KMS-11 (cell line): ENCODE results near the gene TBCC.

Experiments used
- H2AFZ ChIP-seq: fragments of 200-600 bp; sonication (generic); 2 replicates; pipeline ENCODE4 v1.6.1; 2016; ENCODE audit warnings: antibody characterized with exemption, mixed run types, low read depth
- H3K27ac ChIP-seq: fragments of 200-600 bp; sonication (generic); 2 replicates; pipeline ENCODE4 v1.6.1; 2016; ENCODE audit warnings: mild to moderate bottlenecking, mixed run types
- H3K27me3 ChIP-seq: fragments of 200-600 bp; sonication (generic); 2 replicates; pipeline ENCODE4 v1.6.1; 2017; ENCODE audit warnings: mild to moderate bottlenecking, low read depth, mixed run types, moderate library complexity; ENCODE audit not compliant: insufficient read depth
- H3K36me3 ChIP-seq: fragments of 200-600 bp; sonication (generic); 2 replicates; pipeline ENCODE4 v1.6.1; 2017; ENCODE audit warnings: mild to moderate bottlenecking, mixed run types; ENCODE audit not compliant: insufficient read depth
- H3K4me1 ChIP-seq: fragments of 200-600 bp; sonication (generic); 2 replicates; pipeline ENCODE4 v1.6.1; 2016; ENCODE audit warnings: mild to moderate bottlenecking, low read depth, mixed run types; ENCODE audit not compliant: poor library complexity, severe bottlenecking
- H3K4me2 ChIP-seq: fragments of 200-600 bp; sonication (generic); 2 replicates; pipeline ENCODE4 v1.7.0; 2016; ENCODE audit warnings: mild to moderate bottlenecking, mixed run types
- H3K4me3 ChIP-seq: fragments of 200-600 bp; sonication (generic); IDR thresholded peaks from 2 replicates; pipeline ENCODE4 v1.6.1; 2017; ENCODE audit warnings: low read depth, low read length, mixed read lengths; ENCODE audit not compliant: insufficient read depth
- H3K79me2 ChIP-seq: fragments of 200-600 bp; sonication (generic); 2 replicates; pipeline ENCODE4 v1.6.1; 2016; ENCODE audit warnings: low read depth, mixed run types; ENCODE audit not compliant: insufficient read depth
- H3K9ac ChIP-seq: fragments of 200-600 bp; sonication (generic); 2 replicates; pipeline ENCODE4 v1.6.1; 2016; ENCODE audit warnings: mild to moderate bottlenecking, mixed run types
- H4K20me1 ChIP-seq: fragments of 200-600 bp; sonication (generic); 2 replicates; pipeline ENCODE4 v1.6.1; 2016; ENCODE audit warnings: mild to moderate bottlenecking, mixed run types; ENCODE audit not compliant: insufficient read depth
- CTCF ChIP-seq: fragments of 200-600 bp; sonication (generic); conservative IDR thresholded peaks from 2 replicates; pipeline ENCODE4 v1.6.1; 2017; ENCODE audit warnings: low read depth, mild to moderate bottlenecking, antibody characterized with exemption, low read length, moderate library complexity, mixed read lengths

Gene TBCC

GRCh38 chr6:42766163-42766670 is 20.3 kb upstream of the TBCC start:
- H3K27me3 ChIP-seq, result no peaks in the 10 kb centered on the region
- H3K4me2 ChIP-seq, result no peak overlapping the region
- H4K20me1 ChIP-seq, result no peaks in the 10 kb centered on the region
- TF ChIP-seq CTCF, result no peak
- H3K36me3 ChIP-seq, result no peaks in the 10 kb centered on the region
- H3K4me1 ChIP-seq, result peaks cover 13% of the 10 kb centered on the region
- no peak overlapping the region for H3K9ac ChIP-seq
- no peak overlapping the region for H3K4me3 ChIP-seq
- no peak overlapping the region for H2AFZ ChIP-seq
- no peak overlapping the region for H3K27ac ChIP-seq
- no peaks in the 10 kb centered on the region for H3K79me2 ChIP-seq

GRCh38 chr6:42764911-42765648 is 19.2 kb upstream of the TBCC start:
- no peaks in the 10 kb centered on the region for H3K79me2 ChIP-seq
- H3K27ac ChIP-seq, result no peak overlapping the region
- H3K9ac ChIP-seq, result no peak overlapping the region
- no peaks in the 10 kb centered on the region for H3K36me3 ChIP-seq
- no peaks in the 10 kb centered on the region for H4K20me1 ChIP-seq
- no peak overlapping the region for H3K4me2 ChIP-seq
- no peak for TF ChIP-seq CTCF
- no peak overlapping the region for H2AFZ ChIP-seq
- no peak overlapping the region for H3K4me3 ChIP-seq
- peaks cover 8% of the 10 kb centered on the region for H3K4me1 ChIP-seq
- no peaks in the 10 kb centered on the region for H3K27me3 ChIP-seq

- no peak for TF ChIP-seq CTCF
- Histone ChIP-seq H3K4me2 (no peak overlapping the region), H3K4me1 (no peaks in the 10 kb centered on the region), H3K36me3 (no peaks in the 10 kb centered on the region), H3K79me2 (no peaks in the 10 kb centered on the region), H3K27me3 (no peaks in the 10 kb centered on the region), H3K4me3 (no peak overlapping the region), H3K9ac (no peak overlapping the region), H3K27ac (no peak overlapping the region), H2AFZ (no peak overlapping the region), H4K20me1 (no peaks in the 10 kb centered on the region)
These were observed 17.0 kb upstream of the TBCC start for GRCh38 chr6:42762950-42763349.

- Histone ChIP-seq H3K27ac (no peak overlapping the region), H2AFZ (no peak overlapping the region), H3K36me3 (no peaks in the 10 kb centered on the region), H3K4me3 (no peak overlapping the region), H3K4me1 (no peaks in the 10 kb centered on the region), H3K4me2 (no peak overlapping the region), H3K79me2 (no peaks in the 10 kb centered on the region), H4K20me1 (no peaks in the 10 kb centered on the region), H3K9ac (no peak overlapping the region), H3K27me3 (no peaks in the 10 kb centered on the region)
- TF ChIP-seq CTCF, result no peak
These were observed 16.5 kb upstream of the TBCC start for GRCh38 chr6:42762426-42762859.
